GM19395 (cell line): ENCODE data around the gene CD300LD.

Experiments used
- ATAC-seq: cut with Tn5 transposase; IDR thresholded peaks from one replicate; pipeline ENCODE4 v1.9.1; 2021; ENCODE audit warnings: mild to moderate bottlenecking, moderate library complexity; ENCODE audit not compliant: unreplicated experiment

CD300LD gene

GRCh38 chr17:74607221-74607620 is 15.1 kb upstream of the CD300LD start:
- no peak for ATAC-seq

- no peak for ATAC-seq
These were observed 14.0 kb upstream of the CD300LD start for GRCh38 chr17:74606050-74606449.

GRCh38 chr17:74605361-74605760 is 13.3 kb upstream of the CD300LD start:
- ATAC-seq: no peak

GRCh38 chr17:74604761-74605160 is 12.7 kb upstream of the CD300LD start:
- no peak for ATAC-seq

- no peak for ATAC-seq
These were observed 12.1 kb upstream of the CD300LD start for GRCh38 chr17:74604200-74604599.

GRCh38 chr17:74603746-74604145 is 11.7 kb upstream of the CD300LD start:
- ATAC-seq: no peak

GRCh38 chr17:74603037-74603635 is 11.1 kb upstream of the CD300LD start:
- ATAC-seq: no peak

- ATAC-seq: no peak
These were observed 10.0 kb upstream of the CD300LD start for GRCh38 chr17:74601944-74602572.

- ATAC-seq: no peak
These were observed 7.4 kb upstream of the CD300LD start for GRCh38 chr17:74599448-74599939.

- no peak for ATAC-seq
These were observed 6.9 kb upstream of the CD300LD start for GRCh38 chr17:74599023-74599399.

GRCh38 chr17:74598346-74599022 is 6.4 kb upstream of the CD300LD start:
- no peak for ATAC-seq

- ATAC-seq: no peak
These were observed 5.1 kb upstream of the CD300LD start for GRCh38 chr17:74597069-74597790.

- ATAC-seq: no peak
These were observed 3.1 kb upstream of the CD300LD start for GRCh38 chr17:74595037-74595750.

- ATAC-seq: no peak
These were observed 580 bp downstream of the CD300LD start for GRCh38 chr17:74591503-74591902.

- ATAC-seq: no peak
These were observed 6.4 kb downstream of the CD300LD start for GRCh38 chr17:74585711-74586110.

- ATAC-seq: no peak
These were observed 7.6 kb downstream of the CD300LD start for GRCh38 chr17:74584292-74585060.

GRCh38 chr17:74582633-74583032 is 9.4 kb downstream of the CD300LD start:
- ATAC-seq: no peak

- ATAC-seq: no peak
These were observed 12.2 kb downstream of the CD300LD start for GRCh38 chr17:74579900-74580299.

- no peak for ATAC-seq
These were observed 13.1 kb downstream of the CD300LD start for GRCh38 chr17:74578979-74579378.

- ATAC-seq: no peak
These were observed 17.5 kb downstream of the CD300LD start for GRCh38 chr17:74574489-74575142.
